Limb (tissue), 2 donors: ENCODE data around the gene GAK.
"Not testable (repeated sequence)": the region's sequence is repeated elsewhere in the genome, so short reads cannot be mapped to it uniquely, and the experiment has no call there.

Experiments used
- DNase-seq, 2 donors: peaks; one replicate each; pipeline ENCODE4 v3.0.0-alpha.2; 2016; ENCODE audit errors: extremely low spot score in 2 of 2

The GAK gene

DNA sequence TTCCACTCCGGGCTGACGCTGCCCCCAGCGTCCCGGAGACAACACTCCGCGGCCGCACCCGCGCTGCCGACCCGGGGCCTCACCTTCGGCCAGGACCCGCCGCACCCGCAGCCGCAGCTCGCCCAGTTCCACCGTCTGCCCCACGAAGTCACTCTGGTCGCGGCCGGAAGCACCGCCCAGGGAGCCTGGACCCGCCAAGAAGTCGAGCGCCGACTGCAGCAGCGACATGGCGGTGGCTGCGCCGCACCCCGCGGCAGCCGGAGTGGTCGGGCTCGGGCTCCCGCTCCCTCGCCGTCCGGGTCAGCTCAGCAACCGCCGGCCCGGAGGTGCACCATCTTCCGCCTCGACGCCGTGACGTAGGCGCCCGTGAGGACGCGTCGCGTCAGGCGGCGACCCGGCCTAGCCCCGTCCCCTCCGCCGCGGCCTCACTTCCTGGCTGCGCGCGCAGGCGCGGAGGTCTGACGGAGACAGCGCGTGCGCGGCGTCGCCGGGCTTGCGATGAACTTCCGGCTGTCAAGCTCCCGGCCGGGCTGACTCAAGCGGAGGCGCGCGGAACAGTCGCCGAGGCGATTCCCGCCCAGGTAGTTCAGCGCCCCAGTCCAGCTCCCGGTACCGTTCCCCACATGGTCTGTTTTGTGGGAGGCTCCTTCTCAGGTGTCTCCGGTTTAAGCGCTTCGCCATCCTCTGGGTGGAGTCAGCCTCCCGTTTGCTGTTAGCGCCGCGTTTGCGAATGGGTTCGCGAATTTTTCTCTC, at the start of gene GAK, which contains the start of gene TMEM175:
GAK (minus strand) TSS at position 357 of the 753 bp plus-strand sequence; CDS start at position 228, 129 bp downstream.
TMEM175 (plus strand) TSS at position 501 of the 753 bp plus-strand sequence. CDS start 15,280 bp downstream, outside the sequence.
- DNase-seq, result peak; percentile 95 to 97

DNA sequence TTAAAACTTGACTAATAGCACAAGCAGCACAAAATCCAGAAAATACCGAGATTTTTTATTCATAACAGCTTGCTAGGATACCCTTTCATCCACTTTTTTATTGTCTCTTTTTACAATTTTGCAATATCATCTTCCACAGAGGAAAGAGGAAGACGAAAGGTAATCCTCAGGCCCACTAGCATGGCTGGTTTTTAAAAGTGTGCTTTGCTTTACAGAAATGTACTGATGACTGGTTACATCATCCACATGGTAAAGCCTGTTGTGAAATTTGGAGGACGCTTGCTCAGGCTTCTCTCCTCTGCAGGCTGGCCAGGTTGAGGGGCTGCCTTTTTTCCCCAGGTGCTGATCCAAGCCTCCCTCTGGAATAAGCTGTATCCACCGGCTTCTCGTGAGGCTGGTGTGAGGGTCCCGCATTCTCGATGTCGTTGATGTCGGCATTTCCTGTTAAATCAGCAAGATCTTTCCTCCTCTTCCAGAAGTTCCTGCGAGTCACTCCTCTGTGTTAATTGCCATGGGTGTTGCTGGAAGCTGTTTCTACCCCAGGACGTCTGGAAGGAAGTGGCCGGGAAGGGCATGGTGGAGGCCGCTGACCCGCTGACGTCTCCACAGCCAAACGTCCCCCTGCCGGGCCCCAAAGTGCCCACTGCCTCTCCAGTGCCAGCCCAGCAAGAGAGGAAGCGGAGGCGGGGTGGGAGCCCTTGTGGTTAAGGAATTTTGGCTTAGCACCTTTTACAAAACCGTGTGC, 47.0 kb upstream of the GAK start:
- DNase-seq, result no peak

DNA sequence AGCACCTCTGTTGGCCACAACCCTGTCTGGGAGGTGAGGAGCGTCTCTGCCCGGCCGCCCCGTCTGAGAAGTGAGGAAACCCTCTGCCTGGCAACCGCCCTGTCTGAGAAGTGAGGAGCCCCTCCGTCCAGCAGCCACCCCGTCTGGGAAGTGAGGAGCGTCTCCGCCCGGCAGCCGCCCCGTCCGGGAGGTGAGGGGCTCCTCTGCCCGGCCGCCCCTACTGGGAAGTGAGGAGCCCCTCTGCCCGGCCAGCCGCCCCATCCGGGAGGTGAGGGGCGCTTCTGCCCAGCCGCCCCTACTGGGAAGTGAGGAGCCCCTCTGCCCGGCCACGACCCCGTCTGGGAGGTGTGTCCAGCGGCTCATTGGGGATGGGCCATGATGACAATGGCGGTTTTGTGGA, 43.9 kb upstream of the GAK start:
- DNase-seq, result not testable (repeated sequence)

- no peak for DNase-seq
Observed at GRCh38 chr4:974668-975067, 42.6 kb upstream of the GAK start.

DNA sequence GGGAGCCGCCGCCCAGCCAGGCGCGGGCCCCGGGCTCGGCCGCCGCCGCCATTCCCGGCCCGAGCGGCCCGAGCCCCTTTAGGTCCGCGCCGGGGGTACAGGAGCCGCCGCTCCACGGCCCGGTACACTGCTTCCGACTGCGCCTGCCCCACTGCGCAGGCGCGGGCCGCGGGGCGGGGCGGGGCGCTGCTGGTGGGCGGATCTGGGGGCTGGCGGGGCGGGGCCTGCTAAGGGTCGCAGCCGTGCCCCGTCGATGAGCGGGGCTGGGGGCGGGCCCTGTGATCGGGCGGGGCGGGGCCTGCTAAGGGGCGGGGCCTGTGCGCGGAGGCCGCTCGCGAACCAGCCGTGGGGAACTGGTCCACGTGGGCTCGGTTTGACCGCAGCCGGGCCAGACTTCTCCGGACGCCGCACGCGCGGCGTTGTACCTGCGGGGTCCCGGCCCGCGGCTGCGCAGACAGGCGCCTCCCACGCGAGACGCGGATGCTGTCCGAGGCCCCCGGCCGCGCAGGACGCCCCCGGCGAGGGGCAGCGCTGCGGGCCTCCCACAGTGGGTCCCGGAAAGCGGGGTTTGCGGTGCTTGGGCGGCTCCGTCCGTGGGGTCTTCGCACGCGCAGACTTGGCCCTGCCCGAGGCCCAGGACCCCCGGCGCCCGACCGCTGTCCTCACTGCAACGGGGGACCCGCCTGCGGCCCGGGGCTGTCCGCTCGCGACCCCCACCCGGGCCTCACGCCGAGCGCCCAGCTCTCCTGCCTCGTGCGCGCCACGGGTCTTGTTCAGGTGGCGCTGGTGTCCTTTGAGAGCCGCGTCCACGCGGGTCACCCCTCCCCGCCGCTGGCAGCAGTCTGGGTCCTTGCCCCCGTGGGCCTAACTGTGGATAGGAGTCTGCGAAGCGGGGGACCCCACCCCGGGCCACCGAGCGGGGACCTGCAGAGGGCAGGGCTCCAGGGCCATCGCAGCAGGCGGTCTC, 41.6 kb upstream of the GAK start, which contains the start of gene DGKQ:
DGKQ (minus strand) TSS at position 139 of the 967 bp plus-strand sequence; CDS start at position 52, 87 bp downstream.
- peak; percentile 84 to 95 for DNase-seq

DNA sequence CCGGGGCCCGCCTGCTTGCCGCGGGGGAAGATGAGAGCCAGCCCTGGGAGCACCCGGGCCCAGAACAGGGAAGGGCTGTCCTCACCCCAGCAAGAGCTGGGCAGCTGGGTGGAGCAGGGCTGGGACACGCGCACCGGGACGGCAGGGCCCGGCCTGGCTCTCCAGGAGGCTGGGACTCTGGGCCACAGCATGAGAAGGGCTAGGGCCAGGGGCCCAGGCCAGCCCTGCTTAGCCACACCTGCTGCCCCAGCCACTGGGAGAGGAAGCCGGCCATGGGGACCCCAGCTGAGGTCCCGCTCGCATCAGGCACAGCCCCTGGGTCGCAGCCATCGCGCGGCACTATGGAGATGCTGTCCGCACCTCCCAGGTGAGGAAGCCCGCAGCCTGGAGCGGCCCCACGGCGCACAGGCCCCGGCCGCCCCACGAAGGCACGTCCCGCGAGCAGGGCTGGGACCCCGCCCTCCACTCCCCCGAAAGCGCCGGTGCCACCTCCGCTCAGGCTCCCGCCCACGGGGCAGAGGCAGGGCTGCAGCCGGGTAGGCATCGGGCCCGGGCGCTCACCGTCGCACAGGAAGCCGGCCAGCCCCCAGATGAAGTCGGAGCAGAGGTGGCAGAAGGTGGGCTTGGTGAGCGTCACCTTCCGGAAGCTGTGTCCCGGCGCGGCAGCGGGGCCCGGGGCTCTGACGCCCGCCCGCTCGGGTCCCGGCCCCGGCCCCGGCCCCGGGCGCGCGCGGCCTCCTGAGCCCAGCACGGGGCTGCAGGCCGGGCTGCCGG, 40.7 kb upstream of the GAK start:
- DNase-seq, result no peak

DNA sequence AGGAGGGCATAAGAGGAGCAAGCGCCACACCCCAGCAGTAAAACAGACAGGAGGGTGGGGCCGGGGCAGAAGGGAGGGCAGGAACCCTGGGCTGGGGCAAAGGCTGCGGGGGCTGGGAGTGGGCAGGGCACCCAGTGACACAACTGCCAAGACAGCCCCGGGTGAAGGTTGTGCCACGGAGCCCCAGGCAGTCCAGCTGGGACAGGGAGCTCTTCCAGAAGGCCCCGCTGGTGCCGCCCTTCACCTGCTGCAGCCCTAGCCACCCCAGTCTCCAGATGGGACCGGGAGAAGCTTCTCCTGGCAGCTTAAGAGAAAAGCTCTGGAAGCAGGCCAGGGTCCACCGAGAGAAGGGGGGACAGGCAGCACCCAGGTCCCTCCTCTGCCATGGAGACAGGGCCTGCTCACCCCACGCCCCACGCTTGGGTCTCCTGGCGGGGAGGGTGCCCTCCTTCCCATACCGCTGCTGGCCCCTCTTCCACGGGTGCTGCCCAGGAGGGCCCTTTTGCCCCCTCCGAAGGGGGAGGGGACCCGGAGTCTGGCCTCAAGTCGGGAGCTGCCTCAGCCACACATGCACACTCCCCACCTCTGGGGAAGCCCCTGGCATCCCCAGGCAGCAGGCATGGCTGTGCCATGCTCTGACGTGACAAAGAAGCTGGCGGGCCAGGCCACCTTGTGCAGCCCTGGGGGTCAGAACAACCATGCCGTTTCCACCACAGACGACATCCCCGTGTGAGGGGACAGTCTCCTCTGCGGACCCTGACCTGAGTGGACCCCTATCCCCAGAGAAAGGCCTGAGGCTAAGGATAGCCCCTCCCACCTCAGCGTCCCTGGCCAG, 39.8 kb upstream of the GAK start:
- DNase-seq, result no peak

- no peak for DNase-seq
Observed at GRCh38 chr4:970854-971520, 38.9 kb upstream of the GAK start.

DNA sequence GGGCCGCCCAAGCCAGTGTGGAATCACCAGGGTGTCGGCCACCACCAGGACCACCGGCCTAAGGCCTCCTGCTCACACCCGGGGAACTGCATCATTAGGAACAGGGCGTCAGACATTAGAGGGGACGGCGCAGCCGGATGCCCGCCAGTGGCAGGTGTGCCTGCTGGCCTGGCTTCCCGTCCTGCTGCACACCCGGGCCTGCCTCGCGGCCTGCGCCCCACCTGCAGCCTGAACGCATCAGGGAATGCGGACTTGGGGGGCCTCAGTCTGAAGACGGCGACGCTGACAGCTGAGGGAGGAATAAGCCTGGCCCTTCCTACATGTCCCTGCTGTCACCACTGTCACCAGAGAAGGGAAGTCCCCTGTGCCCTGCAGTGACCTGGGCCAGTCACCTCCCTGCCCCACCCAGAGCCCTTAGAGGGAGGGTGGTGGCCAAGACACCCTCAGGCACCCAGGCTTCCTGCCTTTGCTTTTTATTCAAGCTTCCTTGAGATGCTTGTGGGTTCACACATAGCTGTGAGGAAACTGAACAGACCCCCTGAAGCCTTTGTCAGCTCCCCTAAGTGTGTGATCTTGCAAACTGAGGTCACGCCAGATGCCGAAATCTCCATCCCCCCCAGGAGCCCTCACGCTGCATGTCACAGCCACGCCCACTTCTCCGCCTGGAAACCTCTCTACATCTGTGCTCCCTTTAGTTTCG, 38.1 kb upstream of the GAK start:
- DNase-seq, result no peak

GRCh38 chr4:968621-969394, 36.7 kb upstream of the GAK start:
- no peak for DNase-seq

- no peak for DNase-seq
Observed at GRCh38 chr4:968221-968620, 36.1 kb upstream of the GAK start.

DNA sequence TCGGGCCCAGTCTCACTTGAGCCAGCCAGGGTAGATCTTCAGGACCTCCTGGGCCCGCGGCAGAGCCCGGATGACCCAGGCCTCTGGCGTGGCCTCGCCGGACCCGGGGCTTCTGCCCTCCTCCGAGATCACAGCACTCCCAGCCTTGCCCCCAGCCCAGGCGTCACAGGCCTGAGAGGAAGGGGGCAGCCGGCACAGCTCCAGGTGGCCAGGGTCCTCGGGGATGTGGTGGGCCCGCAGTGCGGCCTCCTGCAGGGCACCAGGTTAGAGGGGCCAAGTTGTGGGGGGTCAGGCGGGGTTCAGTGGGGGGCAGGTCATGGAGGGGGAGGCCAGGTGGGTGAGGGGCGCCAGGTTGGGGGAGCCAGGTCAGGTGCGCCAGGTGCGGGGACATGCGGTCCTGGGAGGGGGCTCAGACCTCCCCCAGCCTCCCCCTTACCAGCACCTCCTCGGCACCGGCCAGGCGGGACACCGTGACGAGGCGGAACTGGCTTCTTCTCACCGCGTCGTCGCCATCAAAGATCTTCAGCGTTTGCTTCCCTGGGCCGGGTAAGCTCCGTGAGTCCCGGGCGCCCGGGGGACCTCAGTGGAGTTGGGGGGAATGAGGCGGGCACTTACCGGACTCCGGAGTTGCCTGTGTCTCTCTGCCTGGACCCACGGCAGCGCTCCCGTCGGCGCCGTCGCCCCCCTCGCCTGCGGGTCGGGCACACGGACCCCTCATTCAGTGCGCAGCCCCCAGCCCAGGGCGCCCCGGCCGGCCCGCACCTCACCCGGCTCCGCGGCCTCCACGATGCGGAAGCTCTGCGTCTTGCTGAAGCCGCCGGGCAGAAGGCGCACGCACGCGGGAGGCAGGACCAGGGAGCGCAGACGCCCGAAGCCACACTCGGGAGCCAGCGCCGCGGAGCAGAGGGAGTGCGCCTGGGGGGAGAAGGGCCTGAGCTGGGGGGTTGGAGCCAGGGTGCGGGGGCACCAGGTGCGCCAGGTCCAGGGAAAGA, 35.3 kb upstream of the GAK start:
- DNase-seq, result peak in 1 of 2 donors; percentile 54

DNA sequence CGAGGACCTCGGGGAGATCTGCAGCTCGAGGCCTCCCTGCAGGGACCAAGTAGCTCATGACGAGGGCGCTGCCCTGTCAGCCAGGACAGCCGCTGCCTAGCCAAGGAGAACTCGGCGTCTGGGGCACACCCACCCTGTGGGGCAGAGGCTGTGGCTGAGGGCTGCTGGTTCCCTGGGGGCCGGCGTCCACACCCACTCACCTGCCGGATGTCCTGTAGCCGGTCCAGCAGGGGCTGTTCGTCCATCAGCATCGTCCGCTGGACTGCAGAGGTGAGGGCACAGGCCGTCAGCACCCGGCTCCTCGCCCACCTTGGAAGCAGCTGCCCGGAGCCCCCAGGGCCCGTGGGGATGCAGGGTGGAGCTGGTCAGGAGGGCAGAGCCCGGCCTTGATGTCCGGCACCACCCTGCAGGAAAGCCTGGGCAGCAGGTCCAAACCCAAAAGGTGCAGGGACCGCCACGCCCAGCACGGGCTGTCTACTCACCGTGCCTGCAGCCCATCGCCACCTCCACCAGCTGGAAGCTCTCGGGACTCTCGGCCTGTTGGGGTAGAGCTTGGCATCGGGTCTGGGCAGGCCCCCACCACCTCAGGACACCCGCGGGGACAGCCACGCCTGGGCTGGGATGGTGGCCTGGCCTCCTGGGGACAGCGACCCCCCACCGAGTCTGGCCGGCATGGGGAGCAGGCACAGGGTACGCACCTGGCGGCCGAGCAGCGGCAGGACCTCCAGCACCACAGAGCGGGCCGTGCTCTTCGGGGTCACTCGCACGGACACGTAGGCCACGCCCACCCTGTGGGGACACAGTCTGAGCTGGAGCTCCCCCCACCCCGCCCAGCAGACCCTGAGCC, 34.4 kb upstream of the GAK start:
- DNase-seq, result no peak

- DNase-seq, result no peak
Observed at GRCh38 chr4:965766-966134, 33.6 kb upstream of the GAK start.

DNA sequence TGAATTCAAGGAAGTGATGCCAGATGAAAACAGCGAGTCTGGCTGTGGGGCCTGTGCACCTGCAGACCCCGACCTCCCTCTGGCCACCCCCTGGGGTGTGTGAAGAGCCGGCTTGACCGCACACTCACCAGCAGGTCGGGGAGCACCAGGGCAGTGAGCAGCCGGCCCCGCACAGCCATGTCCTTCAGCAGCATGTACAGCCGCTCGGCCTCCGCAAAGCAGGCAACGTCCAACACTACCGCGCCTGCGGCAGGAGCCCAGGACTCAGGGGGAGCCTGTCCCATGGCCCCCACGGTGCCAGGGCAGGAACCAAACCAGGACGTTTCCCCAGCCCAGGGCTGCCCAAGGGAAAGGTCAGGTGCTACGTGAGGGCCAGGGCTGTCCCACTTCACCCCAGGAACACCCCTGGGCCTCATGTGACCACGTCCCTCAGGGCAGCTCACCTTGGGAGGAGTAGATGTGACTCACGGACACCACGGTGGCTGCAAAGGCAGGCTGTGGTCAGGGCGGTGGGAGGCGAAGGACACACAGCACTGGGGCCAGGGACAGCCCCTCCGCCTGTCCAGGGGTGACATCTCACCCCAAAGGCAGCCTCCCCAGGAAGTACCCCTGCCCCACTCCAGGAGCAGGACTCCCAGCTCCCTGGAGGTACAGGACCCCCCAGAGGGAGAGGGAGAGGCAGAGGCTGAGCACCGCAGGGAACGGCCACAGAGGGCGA, 33.1 kb upstream of the GAK start:
- no peak for DNase-seq
